Measurements from ENCODE around the gene ZNF337.
"Not testable (repeated sequence)": the region's sequence is repeated elsewhere in the genome, so short reads cannot be mapped to it uniquely, and the experiment has no call there.

ZNF337 gene

DNA sequence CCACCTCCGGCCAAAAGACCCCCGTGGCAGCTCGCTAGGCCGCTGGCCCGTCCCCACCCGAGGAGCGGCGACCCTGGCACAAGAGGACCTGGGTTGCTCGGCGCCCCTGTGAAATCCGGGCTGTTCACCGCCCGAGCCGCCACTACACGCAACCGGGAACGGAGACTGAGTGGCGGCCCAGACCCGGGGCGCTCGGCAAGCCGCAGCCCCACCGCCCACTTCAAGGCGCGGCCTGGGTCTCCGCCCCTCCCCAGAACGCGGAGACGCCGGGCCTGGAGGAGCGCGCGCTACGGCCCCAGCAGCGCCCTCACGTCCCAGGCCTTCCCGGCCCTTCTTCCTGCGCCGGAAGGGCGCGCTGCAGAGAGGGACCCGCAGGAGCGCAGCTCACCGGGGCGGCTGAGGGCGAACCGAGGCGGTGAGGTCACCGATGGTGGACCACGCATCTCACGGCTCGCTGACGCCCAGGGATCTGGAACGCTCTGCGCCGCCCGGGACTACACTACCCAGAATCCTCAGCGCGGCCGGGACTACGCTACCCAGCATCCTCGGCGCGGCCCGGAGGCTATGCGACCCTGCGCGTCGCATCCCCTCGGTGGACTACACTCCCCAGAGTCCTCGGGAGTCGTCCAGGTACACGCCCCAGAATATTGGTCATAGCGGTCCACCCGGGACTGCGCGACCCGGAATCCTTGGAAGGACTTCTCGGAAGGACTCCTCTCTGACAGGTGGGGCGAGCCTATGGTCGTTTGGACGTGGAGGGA is at the start of gene ZNF337:
Gene ZNF337, minus strand, starts transcription at position 483 of the 761 bp plus-strand sequence. CDS start 10,436 bp downstream, outside the sequence.
- DNase-seq (ENCODE audit: low spot score) = peak; percentile 94

- DNase-seq (ENCODE audit: low spot score) = no peak
These were observed 49.1 kb upstream of the ZNF337 start for GRCh38 chr20:25745738-25746137.

DNA sequence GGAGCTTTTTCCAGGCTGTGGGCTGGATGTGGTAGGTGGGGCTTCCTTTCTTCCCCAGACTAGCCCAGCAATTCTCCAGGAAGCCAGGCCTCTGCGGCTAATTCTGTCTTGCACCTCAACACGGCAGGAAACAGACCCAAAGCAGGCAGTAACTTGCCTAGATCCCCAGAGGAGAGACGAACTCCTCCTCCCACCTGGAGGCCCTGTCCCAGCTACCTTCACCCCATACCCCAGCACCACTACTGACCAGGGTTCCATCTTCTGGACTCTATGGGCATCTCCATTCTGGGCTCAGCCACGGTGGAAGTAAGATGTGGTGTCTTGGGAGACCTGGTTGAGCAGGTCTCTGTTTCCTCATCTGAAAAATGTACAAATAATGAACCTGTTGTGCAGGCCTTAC is 48.4 kb upstream of the ZNF337 start:
- DNase-seq (ENCODE audit: low spot score) = no peak

- no peak for DNase-seq (ENCODE audit: low spot score)
These were observed 47.6 kb upstream of the ZNF337 start for GRCh38 chr20:25744261-25744660.

GRCh38 chr20:25741088-25741487 is 44.4 kb upstream of the ZNF337 start:
- DNase-seq (ENCODE audit: low spot score) = no peak

DNA sequence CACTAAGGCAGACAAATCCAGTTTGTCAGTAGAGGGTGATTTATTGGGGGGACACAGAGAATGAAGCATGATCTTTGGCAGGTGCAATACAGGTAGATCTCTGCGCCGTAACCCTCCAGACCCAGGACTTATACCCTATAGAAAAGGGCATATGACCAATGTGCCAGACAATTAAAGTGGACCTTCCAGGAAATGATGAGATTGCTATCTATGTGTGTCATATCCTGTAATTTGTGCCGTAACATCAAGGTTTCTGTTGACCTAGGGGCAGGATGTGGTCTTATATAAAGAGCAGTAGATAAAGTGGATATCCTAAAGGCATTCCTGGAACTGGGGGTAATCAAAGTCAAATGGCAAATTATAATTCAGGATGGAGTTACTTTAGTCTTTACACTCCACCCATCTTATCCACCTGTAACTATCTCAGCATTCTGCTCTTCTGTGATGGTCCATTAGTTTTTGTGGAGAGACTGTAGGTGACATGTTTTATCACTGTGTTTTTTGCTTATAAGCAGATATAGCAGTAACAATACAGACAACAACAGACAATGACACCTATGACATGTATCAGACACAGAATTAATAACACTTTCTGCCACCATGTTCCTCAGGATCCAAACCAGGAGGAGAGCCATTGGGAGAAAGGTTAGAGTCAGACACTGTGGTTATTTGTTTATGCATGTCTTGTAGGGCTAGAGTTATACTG is 43.1 kb upstream of the ZNF337 start:
- no peak for DNase-seq (ENCODE audit: low spot score)

- DNase-seq (ENCODE audit: low spot score) = no peak
These were observed 41.5 kb upstream of the ZNF337 start for GRCh38 chr20:25738198-25738597.

GRCh38 chr20:25733903-25734302 is 37.2 kb upstream of the ZNF337 start:
- no peak for DNase-seq (ENCODE audit: low spot score)

DNA sequence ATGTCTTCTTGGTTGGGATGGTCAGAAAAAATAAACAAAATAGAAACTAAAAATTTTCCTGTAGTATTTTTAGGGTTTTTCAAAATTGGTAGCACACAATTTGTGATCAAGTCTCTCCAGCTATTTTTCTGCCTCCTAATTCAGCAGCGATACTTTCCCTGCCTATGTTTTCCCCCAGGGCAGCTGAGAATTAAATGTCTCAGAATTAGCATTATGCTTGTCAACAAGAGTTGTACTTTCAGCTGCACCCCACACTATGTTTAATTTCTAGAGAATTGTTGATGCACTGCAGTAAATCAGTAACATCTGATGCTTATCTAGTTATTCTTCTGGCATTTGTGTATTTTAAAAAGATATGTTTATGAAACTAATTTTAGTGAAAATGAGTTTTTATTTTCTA is 34.2 kb upstream of the ZNF337 start:
- DNase-seq (ENCODE audit: low spot score) = no peak

DNA sequence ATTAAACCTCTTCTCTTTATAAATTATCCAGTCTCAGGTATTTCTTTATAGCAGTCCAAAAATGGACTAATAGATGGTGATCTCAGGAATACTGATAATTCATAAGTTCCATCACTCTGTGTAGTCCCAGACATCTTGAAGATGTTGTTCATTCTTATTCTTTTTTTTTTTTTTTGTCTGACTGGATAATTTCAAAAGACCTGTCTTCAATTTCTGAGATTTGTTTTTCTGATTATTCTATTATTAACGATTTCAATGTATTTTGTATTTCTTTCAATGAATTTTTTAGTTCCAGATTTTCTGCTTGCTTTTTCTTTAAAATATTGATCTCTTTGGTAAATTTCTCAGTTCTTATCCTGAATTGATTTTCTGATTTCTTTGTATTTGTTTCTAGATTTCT is 29.7 kb upstream of the ZNF337 start:
- no peak for DNase-seq (ENCODE audit: low spot score)

- no peak for DNase-seq (ENCODE audit: low spot score)
These were observed 29.0 kb upstream of the ZNF337 start for GRCh38 chr20:25725639-25726038.

DNA sequence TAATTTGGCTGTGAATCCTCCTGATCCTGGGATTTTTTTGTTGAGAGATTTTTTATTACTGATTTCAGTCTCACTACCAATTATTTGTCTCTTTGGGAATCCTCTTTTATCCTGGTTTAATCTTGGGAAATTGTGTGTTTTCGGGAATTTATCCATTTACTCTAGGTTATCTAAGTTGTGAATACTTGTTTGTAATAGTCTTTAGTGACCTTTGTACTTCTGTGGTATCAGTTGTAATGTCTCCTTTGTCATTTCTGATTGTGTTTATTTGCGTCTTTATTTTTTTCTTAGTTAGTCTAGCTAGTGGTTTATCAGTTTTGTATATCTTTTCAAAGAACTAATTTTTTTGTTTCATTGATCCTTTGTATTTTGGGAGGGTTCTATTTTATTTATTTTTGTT is 27.3 kb upstream of the ZNF337 start:
- no peak for DNase-seq (ENCODE audit: low spot score)

- no peak for DNase-seq (ENCODE audit: low spot score)
These were observed 23.6 kb upstream of the ZNF337 start for GRCh38 chr20:25720285-25720684.

DNA sequence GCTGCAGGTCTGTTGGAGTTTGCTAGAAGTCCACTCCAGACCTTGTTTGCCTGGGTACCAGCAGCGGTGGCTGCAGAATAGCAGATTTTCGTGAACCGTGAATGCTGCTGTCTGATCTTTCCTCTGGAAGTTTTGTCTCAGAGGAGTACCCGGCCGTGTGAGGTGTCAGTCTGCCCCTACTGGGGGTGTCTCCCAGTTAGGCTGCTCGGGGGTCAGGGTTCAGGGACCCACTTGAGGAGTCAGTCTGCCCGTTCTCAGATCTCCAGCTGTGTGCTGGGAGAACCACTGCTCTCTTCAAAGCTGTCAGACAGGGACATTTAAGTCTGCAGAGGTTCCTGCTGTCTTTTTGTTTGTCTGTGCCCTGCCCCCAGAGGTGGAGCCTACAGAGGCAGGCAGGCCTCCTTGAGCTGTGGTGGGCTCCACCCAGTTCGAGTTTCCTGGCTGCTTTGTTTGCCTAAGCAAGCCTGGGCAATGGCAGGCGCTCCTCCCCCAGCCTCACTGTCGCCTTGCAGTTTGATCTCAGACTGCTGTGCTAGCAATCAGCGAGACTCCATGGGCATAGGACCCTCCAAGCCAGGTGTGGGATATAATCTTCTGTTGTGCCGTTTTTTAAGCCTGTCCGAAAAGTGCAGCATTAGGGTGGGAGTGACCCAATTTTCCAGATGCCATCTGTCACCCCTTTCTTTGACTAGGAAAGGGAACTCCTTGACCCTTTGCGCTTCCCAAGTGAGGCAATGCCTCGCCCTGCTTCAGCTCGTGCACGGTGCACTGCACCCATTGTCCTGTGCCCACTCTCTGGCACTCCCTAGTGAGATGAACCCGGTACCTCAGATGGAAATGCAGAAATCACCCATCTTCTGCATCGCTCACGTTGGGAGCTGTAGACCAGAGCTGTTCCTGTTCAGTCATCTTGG is 22.5 kb upstream of the ZNF337 start:
- not testable (repeated sequence) for DNase-seq (ENCODE audit: low spot score)

- DNase-seq (ENCODE audit: low spot score) = no peak
These were observed 11.0 kb upstream of the ZNF337 start for GRCh38 chr20:25707695-25708094.

GRCh38 chr20:25706793-25707192 is 10.1 kb upstream of the ZNF337 start:
- no peak for DNase-seq (ENCODE audit: low spot score)

GRCh38 chr20:25705830-25706351 is 9.2 kb upstream of the ZNF337 start:
- DNase-seq (ENCODE audit: low spot score) = no peak

DNA sequence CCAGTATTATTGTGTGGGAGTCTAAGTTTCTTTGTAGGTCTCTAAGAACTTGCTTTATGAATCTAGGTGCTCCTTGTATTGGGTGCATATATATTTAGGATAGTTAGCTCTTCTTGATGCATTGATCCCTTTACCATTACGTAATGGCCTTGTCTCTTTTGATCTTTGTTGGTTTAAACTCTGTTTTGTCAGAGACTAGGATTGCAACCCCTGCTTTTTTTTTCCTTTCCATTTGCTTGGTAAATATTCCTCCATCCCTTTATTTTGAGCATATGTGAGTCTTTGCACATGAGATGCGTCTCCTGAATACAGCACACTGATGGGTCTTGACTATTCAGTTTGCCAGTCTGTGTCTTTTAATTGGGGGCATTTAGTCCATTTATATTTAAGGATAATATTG is 7.7 kb upstream of the ZNF337 start:
- DNase-seq (ENCODE audit: low spot score) = not testable (repeated sequence)

- DNase-seq (ENCODE audit: low spot score) = not testable (repeated sequence)
These were observed 4.2 kb upstream of the ZNF337 start for GRCh38 chr20:25700835-25701234.

DNA sequence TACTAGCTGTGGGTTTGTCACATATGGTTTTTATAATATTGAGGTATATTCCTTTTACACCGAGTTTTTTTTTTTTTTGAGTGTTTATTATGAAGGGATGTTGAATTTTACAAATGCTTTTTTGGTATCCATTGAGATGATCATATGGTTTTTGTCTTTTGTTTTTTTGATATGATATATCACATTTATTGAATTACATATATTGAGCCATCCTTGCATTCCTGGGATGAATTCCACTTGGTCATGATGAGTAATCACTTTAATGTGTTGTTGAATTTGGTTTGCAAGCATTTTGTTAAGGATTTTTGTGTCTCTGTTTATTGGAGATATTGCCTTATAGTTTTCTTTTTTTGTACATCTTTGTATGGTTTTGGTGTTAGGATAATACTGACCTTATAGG is 3.3 kb upstream of the ZNF337 start:
- no peak for DNase-seq (ENCODE audit: low spot score)

- DNase-seq (ENCODE audit: low spot score) = no peak
These were observed 436 bp upstream of the ZNF337 start for GRCh38 chr20:25697132-25697446.
